ENCODE results near the gene IGLL1.
"Not testable (repeated sequence)": the region's sequence is repeated elsewhere in the genome, so short reads cannot be mapped to it uniquely, and the experiment has no call there.

DNA sequence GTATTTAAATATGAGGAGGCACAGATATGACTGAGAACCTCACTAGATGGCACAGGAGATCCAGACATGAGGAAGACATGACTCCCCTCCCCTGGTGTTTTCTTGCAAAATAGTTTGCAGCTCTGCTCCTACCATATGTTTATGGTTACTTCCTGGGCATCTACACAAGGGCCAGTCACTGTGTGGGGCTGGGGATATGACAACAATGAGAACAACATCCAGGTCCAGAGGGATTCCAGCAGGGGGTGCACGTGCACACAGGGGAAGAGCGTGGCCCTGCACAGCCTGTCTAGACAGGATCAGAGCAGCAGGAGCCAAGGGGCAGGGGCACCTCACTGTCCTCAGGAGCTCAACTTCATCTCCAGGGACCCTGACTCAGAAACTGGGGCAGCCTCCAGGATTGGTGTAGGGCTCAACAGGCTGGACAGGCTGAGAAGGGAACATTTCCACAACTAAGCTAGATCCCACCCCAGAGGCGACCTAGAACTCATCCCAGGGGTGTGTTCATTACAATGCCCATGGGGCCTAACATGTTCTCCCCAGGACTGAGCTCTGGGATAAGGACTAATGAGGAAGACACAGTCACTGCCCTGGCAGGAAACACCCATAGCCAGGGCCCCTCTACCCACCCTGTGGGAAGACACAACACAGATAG lies 47.4 kb upstream of the IGLL1 start:
- TF ChIP-seq CTCF (IDR thresholded peaks at IDR 0.05; ENCODE audit: poor library complexity, severe bottlenecking); TAF1 (IDR thresholded peaks at IDR 0.05; ENCODE audit: low read depth); MXI1 (conservative IDR thresholded peaks at IDR 0.05; ENCODE audit: poor library complexity, severe bottlenecking); EP300 (conservative IDR thresholded peaks at IDR 0.05; ENCODE audit: poor library complexity, severe bottlenecking); EZH2 (IDR thresholded peaks at IDR 0.05; ENCODE audit: borderline replicate concordance, insufficient read depth, low read length, poor library complexity, severe bottlenecking): not testable (repeated sequence)
